ENCODE measurements around the gene PIAS2.
"Not testable (repeated sequence)": the region's sequence is repeated elsewhere in the genome, so short reads cannot be mapped to it uniquely, and the experiment has no call there.

The PIAS2 gene

DNA sequence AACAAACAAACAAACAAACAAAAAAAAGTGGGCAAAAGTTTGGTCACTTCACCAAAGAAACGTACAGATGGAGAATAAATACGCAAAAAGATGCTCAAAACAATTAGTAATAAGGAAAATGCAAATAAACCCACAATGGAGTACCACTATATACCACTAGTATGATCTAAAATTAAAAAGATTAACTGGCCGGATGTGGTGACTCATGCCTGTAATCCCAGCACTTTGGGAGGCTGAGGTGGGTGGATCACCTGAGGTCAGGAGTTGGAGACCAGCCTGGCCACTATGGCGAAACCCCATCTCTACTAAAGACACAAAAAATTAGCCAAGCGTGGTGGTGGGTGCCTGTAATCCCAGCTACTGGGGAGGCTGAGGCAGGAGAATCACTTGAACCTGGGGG, 84.9 kb downstream of the PIAS2 start:
- not testable (repeated sequence) for DNase-seq (ENCODE audit: low read depth)

DNA sequence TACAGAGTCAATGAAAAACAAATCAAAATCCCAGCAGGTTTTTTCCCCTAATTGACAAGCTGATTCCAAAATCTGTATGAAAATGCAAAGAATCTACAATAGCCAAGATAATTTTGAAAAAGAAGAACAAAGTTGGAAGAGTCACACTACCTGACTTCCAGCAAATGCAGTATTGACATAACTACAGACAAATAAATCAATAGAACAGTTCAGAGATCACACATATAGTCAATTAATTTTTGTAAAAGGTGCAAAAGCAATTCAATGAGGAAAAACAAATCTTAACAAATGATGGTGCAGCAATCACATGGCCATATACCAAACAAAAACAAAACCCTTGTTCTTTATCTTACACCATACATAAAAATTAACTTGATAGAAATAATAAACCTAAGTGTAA, 85.9 kb downstream of the PIAS2 start:
- no peak for DNase-seq (ENCODE audit: low read depth)

DNA sequence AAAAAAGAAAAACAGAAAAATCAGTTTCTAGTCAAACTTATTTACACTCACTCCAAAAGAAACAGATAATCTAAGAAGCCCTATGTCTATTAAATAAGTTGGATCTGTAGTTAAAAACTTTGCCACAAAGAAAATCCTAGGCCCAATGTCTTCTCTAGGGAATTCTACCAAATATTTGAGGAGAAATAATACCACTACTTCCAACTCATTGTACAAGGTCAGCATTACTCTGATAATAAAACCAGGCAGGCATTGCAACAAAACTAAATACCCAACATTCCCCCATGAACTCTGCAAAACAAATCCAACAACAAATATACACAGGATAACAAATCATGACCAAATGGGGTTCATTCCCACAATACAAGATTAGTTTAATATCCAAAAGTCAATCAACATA, 86.7 kb downstream of the PIAS2 start:
- no peak for DNase-seq (ENCODE audit: low read depth)

DNA sequence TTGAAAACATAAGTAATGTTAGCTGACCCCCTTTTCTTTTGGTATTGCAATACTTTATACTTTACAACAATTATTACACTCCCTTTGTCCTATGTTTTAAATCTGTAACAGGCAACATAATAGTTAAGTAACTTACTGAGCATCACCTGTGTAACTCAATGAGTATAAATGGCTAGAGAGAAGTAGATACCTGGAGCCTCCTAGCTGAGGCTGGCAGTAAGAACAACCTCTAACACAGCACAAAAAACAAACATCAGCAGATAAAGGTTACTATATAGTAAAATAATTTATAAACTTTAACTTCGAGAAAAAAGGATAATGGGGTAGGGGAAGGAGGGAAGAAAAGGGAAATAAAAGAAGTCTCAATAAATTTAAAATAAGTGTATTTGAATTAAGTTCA, 87.4 kb downstream of the PIAS2 start:
- DNase-seq (ENCODE audit: low read depth): no peak

DNA sequence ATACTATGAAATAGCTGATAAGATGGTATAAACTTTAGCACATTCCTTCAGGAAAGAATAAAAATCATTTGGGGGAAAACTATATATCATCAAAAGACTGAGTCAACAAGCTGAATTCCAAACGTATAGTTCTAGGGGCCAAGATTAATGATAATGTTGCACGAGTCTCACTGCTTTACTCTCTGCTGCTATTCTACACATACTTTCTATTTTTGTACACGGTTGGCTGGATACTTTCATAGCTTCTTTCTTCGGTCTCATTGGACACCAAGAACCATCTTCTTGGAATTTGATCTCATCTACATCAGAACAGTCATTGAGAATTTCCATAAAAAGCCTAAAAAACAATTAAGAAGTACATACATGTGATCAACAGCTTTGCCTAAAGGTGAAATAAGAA, 87.8 kb downstream of the PIAS2 start:
- no peak for DNase-seq (ENCODE audit: low read depth)

DNA sequence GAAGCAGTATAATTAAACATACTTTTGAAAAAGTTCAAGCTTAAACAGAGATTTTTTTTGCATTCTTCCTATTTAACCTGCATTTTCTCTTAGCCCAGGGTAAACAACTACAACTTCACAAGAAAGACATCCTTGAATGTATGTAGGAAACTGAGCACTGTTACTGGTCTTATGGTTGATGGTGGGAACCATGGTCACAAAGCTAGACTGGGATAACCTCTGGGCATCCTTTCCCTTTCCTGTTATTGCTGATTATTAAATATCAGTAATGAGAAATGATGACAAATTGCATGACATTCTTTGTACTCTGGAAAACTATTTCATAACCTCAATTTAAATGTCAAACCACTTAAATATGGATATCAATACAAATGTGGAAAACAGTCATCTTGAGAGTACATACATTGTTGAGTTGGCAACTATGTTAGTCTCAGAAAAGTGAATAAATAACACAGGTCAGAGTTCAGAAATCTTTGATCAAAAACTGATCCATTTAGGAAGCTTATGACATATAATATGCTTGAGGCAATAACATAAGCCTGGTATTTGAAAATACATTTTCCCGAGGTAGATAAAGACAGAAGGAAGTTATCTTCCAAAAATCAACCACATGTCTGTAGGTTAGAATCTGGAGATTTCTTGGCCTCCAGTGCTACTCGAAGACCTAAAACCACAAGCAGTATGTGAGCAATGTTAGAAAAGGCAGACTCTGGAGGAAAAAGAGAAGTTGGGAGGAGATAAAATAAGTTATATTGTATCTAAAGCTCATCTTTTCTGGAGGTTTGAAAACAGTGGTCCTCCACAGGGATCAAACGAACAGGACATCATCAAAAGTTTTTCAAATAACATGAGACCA, 95.2 kb downstream of the PIAS2 start:
- DNase-seq (ENCODE audit: low read depth): no peak

DNA sequence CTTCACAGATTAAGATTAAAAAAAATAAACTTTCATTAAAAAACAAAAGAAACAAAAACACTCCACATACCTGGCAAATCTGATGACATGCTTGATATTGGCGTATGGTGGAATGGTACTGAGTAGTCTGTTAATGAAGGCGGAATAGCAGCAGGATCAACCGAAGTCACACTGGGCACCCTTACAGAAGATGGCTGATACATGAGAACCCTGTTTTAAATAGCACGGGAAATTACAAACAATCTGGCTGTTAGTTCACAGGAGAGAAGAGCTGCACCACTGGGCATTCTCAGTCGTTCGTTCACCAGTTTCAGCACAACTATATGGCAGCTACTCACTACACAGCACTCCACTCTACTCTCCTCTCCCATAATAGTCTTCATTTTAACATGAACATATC, 96.4 kb downstream of the PIAS2 start:
- no peak for DNase-seq (ENCODE audit: low read depth)

DNA sequence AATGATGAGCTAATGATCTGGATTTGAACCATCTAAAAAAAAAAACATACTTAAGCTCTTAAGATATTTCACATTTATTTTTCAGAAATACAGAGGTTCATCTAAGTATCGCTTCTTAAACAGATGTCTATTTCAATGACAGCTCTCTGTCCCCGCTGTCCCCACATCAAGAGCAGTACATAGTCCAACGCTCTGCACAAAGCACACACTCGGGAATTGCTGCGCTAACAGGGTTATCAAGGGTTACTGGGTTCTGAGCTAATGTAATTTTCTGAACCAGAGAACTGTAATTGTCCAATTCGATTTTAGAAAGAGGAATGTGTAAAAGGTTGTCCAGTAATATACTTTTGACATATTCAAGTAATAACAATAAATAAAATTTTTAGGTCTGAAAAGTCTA, 101.6 kb downstream of the PIAS2 start:
- DNase-seq (ENCODE audit: low read depth): no peak

DNA sequence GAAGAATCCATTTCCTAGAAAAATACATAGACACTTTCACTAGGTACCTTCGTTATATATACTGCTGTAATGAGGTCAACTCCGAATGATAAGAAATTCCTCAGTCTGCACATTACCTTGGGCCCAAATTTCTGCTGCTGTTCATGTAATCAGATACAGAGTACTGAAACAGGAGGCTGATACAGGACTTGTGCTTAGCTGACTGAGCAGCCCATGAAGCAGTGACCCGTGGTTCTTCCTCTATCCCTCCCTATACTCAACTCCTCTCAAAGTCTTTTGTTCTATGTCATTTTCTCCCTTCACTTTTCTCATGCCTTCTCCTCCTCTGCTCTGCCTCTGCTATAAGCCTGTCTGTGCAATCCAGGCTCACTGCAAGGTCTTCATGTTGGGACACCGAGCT, 102.9 kb downstream of the PIAS2 start:
- DNase-seq (ENCODE audit: low read depth): no peak

DNA sequence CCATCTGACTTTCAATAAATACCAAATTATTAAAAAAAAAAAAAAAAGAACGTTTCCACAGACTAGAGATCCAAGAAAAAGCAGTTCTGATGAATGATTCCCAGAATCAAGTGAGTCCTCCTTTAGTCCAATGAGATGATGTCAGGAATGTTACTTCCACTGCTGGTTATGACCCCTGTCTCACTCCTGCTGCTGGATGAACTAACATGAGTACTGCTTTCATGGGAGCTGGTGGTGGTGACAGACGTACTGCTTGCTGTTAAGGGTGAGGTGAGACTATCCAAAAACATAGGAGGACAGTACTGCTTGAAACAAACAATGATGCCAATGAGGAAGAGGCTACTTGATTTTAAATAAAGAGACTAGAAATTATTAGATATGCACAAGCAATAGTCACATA, 105.0 kb downstream of the PIAS2 start:
- DNase-seq (ENCODE audit: low read depth): no peak

DNA sequence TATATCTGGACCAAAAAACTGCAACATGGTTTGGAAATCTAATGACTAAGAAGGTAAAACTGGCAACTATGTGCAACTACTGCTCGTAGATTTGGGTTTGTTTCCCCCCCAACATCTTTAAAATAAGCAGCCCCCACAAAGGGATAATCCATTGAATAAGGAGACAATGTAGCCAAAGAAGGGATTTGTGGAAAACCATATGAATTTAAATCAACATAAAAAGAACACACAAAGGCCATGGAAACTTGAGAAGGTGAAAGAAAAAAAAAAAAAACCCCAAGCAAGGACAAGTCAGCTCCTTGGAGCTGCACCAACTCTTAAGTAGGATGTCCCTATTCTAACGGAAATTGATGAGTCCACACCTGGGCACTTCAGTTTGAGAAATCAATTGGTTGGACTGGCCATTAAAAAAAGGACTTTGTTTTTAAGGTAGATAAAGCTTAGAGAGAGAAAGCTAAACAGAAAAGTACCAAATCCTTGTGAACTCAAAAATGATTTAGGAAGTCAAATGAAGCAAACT, 106.8 kb downstream of the PIAS2 start:
- no peak for DNase-seq (ENCODE audit: low read depth)

DNA sequence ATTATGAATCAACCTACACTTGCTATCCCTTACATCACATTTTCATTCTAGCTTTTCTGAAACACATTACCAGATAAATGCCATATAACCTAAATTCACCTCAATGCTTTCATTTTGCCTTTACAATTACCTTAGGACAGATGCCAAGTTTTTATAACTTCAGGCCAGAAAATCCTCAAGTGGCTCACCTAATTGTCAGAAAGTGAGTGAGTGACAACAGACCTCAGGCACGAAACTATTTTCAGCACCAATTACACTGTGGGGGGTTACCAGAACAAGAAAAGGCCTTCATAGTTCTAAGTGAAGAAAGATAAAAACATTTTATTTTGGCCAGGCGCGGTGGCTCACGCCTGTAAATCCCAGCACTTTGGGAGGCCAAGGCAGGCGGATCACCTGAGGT, 108.2 kb downstream of the PIAS2 start:
- DNase-seq (ENCODE audit: low read depth): no peak

DNA sequence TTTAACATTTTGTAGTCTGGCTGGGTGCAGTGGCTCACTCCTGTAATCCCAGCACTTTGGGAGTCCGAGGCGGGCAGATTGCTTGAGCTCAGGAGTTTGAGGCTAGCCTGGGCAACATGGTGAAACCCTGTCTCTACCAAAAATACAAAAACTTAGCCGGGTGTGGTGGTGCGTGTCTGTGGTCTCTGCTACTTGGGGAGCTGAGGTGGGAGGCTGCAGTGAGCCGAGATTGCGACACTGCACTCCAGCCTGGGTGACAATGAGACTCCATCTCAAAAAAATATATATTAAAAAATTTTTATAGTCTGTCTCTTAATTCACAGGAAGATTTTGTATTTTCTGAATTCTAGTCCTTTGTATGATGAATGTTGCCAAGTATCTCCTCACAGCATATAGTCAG, 121.4 kb downstream of the PIAS2 start:
- DNase-seq (ENCODE audit: low read depth): not testable (repeated sequence)

DNA sequence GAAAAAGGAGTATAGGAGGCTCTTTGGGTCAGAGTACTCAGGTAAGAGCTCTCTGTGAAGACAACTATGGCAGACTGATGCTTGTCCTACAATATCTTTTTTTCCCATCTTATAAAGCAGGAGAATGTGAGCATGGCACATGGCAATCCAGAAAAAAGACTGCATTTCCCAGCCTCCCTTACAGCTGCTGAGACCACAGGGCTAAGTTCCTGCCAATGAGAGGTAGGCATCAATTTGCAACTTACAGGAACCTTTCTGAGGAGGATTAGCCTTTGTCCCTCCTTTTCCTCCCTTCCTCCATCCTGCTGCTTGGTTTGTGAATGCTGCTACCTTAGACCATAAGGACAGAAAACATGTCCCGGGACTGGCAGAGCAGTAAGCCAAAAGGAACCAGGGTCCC, 122.7 kb downstream of the PIAS2 start:
- no peak for DNase-seq (ENCODE audit: low read depth)

DNA sequence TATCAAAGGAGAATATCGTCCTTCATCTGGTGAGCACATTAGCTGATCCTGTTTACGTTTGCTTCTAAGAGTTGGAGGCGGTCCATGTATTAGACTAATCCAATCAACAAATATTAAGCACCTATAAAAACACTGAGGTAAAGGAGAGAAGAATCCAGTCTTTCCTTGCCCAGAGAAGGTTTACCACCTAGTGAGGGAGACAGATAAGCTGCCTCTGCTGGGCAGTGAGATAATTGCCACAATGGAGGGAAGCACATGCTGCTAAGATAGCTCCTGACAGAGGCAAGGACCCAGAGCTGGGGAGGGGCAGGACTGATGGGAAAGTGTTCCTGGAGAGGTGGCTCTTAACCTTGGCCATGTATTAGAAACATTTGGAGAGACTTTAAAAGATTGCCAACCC, 123.7 kb downstream of the PIAS2 start:
- DNase-seq (ENCODE audit: low read depth): no peak

DNA sequence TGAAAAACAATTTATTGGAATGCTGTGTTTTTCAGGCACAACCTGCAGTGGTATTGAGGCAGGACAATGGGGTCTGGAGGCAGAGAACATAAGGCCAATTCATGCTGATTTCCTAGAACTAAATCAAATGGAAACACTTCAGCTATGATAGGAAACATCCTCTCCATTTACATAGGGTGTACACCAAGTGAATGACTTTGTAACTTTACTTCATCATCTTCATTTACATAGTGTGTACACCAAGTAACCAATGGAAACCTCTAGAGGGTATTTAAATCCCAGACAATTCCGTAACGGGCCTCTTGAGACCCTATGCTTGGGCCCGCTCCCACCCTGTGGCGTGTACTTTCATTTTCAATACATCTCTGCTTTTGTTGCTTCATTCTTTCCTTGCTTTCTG, 128.2 kb downstream of the PIAS2 start:
- no peak for DNase-seq (ENCODE audit: low read depth)

DNA sequence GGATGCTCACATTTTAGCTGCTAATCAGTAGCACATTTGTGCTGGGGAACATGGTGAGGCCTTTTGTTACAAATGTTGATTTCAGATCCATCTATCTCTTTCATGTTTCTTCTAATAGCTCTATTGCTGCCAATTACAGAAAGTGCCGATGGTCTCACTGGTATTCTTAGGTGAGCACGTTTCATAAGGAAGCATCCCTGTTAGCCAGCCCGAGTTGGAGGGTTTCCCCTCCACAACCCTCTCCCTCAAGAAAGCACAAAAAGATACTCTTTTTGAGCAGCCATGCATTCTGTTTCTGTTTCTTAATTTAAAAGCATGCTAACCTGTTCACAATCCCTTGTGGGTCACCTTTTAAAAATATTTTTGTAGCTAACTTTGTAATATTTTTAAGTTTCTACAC, 129.6 kb downstream of the PIAS2 start:
- no peak for DNase-seq (ENCODE audit: low read depth)

DNA sequence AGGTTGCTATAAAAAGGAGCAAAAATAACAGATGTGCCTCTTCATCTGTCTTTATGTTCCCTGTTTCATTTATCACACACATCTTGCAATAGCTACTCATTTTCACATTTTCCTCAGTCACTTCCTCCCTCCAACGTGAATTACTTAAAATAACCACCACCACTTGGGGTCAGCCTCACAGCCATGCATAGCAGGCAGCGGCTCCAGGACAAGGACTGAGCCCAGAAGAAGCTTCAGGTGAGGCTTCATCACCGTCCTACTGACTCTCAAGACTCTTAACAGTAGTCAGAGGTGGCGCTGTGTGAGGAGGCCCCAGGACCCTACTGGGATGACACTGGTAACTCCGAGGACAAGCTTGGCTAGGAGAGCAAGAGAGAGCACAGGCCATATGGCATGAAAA, 144.9 kb downstream of the PIAS2 start:
- DNase-seq (ENCODE audit: low read depth): no peak

DNA sequence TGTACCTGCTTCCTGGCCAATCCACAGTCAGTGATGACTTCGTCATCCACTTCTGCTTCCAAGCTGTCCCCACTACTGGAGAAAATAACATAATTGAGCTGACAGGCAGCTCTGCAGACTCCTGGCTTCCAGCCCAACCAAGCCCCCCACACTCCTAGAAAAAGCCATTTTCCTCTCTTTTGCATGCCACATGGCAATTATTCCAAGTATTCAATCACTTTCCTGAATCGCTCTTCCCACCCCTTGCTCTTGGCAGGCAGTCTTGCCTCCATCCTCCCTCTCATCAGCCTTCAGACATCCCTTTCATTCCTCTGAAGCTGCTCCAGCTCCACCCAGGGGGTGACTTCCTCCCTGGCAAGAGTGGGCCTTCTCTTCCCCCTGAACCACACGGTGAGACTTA, 146.2 kb downstream of the PIAS2 start:
- DNase-seq (ENCODE audit: low read depth): no peak

DNA sequence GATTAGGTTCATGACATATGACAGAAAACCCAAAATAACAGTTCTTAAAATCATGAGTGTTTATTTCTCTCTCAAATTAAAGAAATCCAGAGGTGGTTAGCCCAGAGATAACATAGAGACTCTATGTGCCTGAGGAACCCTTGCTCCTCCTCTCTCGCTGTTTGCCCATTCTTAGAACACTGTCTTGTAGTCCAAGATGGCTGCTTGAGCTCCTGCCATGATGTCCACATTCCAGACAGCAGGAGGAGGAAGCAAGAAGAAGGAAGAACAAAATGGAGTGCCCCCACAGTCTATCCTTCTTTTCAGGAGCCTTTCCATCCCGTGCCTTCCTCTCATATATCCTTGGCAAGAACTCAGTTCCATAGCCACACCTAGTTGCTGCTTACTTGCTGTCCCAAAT, 146.6 kb downstream of the PIAS2 start:
- no peak for DNase-seq (ENCODE audit: low read depth)

DNA sequence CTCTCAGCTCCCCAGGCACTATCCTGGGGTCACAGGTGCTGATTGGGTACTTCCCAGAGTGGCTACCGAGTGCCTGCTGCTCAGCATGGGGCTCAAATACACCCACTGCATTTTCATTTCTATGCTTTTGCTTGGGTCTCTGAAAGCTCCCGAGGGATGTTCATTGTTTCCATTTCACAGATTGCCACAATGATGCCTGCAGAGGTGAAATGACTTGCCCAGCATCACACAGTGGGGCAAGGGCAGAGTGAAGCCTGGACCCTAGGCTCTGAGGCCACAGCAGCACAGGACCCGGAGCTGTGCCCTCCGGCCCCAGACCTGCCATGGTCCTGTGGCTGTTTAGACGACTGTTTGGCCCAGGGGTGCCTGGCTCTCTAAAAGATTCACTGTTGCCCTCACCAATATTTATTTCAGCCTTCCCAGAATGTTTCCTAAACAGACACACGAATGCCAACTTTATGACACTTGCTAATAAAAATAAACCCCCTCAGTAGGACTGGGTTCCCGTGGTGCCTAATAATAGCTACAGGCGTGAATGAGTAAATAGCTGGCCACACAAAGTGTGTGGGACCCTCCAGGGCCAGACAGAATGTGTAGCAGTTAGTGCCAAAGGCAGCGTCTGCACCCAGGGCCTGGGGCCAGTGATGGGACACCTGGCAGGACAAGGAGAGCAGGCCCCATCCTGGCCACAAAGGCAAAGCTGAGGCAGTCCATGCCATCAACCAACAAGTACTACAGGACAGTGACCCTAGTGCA, 149.0 kb downstream of the PIAS2 start:
- no peak for DNase-seq (ENCODE audit: low read depth)

DNA sequence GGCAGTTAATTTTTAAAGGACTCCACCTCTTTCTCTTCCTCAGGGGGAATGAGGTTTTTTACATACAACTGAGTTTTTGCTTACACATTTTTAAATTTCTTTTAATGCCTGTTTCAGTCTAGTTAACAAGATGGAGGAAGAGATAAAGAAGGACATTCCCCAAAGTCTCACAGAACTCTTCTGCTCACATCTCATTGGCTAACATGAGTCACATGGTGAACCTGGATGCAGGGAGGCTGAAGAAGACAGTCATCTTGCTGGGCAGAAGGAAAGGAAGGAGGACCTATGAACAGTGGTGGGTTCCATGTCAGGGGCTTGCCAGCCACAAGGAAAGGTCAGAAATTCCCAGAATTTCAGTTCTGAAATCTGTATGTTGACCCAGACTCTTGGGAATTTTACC, 150.1 kb downstream of the PIAS2 start:
- no peak for DNase-seq (ENCODE audit: low read depth)

DNA sequence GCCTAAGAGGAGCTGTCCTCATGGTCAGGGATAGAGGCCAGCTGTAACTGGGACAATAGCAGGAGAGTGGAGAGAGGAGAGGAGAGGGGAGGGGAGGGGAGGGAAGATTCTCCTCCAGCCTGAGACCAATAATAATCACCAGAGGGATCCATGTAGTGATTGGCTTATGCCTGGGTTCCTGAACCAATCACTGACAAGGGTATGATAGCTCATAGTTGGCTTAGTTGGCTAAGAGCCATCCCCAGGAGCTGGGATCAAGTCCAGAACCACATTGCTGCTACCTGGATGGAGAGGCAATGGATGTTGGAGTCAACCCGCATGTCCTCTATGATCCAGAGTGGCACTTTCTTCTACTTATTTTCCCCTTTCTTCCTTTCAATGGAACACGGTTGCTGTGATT, 152.7 kb downstream of the PIAS2 start:
- no peak for DNase-seq (ENCODE audit: low read depth)

Measured in stimulated activated CD8-positive, alpha-beta memory T cell treated with anti-CD3 and anti-CD28 coated beads, Interleukin-12 subunit alpha, Interleukin-12 subunit beta, amount 100 ng/mL, for 1 hour (primary cell).